K562 (cell line): ENCODE results near the gene NARF. TPM values are rescaled to one million over a fixed set of nuclear protein-coding genes. Genes with fewer than 3 reads are reported as not detected.

Experiments
- CEBPG ChIP-seq, 3 experiments: fragments of 200-800 bp in 1 of 3; sonication (Bioruptor generic) in 1 of 3; sonication (generic) in 1 of 3; formaldehyde crosslinking in 1 of 3; IDR thresholded peaks in 2 of 3; conservative IDR thresholded peaks in 1 of 3; 2 replicates each; pipeline versions ENCODE4 v1.6.1 to v1.8.0; 2016 to 2022; ENCODE audit warnings: missing compliant biosample characterization in 2 of 3, missing genetic modification characterization in 2 of 3, mild to moderate bottlenecking in 1 of 3, missing genetic modification reagents in 1 of 3
- COPS2 ChIP-seq: fragments of 450-650 bp; conservative IDR thresholded peaks from 2 replicates; pipeline ENCODE4 v1.6.1; 2016; ENCODE audit warnings: mild to moderate bottlenecking, moderate library complexity
- FOXJ3 ChIP-seq: sonication (generic); formaldehyde crosslinking; IDR thresholded peaks from 2 replicates; pipeline ENCODE4 v1.4.0; 2020; ENCODE audit warnings: mild to moderate bottlenecking, missing genetic modification reagents
- HDAC2 ChIP-seq: fragments of 450-650 bp; IDR thresholded peaks from 2 replicates; pipeline ENCODE4 v1.6.1; 2016; ENCODE audit warnings: mild to moderate bottlenecking
- HIVEP1 ChIP-seq: fragments of 250-450 bp; sonication (Bioruptor Pico); IDR thresholded peaks from 2 replicates; pipeline ENCODE4 v1.4.0; 2020; ENCODE audit warnings: mild to moderate bottlenecking
- ILK ChIP-seq: fragments of 450-650 bp; IDR thresholded peaks from 2 replicates; pipeline ENCODE4 v1.6.1; 2016; ENCODE audit warnings: missing genetic modification characterization, low read depth, mild to moderate bottlenecking, missing compliant biosample characterization, moderate library complexity, borderline replicate concordance
- MAX ChIP-seq: sonication (generic); formaldehyde crosslinking; IDR thresholded peaks from 2 replicates; pipeline ENCODE4 v1.9.0; 2022; ENCODE audit warnings: mild to moderate bottlenecking, missing genetic modification reagents
- NRF1 ChIP-seq, 2 experiments: fragments of 450-650 bp; IDR thresholded peaks in 1 of 2; conservative IDR thresholded peaks in 1 of 2; 2 replicates each; pipeline ENCODE4 v1.6.1; 2014; ENCODE audit warnings: mild to moderate bottlenecking in 2 of 2
- RBM39 ChIP-seq: fragments of 200-400 bp; formaldehyde crosslinking; optimal IDR thresholded peaks from 2 replicates; pipeline ENCODE3; 2018; ENCODE audit warnings: low read depth, low read length
- RCOR1 ChIP-seq, 2 experiments: IDR thresholded peaks; 2 replicates each; pipeline ENCODE4 v1.6.1; 2012; ENCODE audit warnings: low read depth in 2 of 2, low read length in 2 of 2, borderline replicate concordance in 1 of 2, improper control_type of control experiment in 1 of 2
- SIX5 ChIP-seq, 2 experiments: IDR thresholded peaks; 2 replicates each; pipeline ENCODE4 v1.6.1; 2011; ENCODE audit warnings: low read length in 2 of 2, borderline replicate concordance in 1 of 2, low read depth in 1 of 2, mild to moderate bottlenecking in 1 of 2, moderate library complexity in 1 of 2; ENCODE audit not compliant: insufficient read depth in 1 of 2
- SPI1 ChIP-seq: IDR thresholded peaks from 2 replicates; pipeline ENCODE4 v1.6.1; 2011; ENCODE audit warnings: low read depth, low read length, control low read depth, borderline replicate concordance
- SRSF1 ChIP-seq: fragments of 200-400 bp; formaldehyde crosslinking; IDR thresholded peaks from 2 replicates; pipeline ENCODE4 v1.6.1; 2017; ENCODE audit warnings: mild to moderate bottlenecking, low read depth, low read length, moderate library complexity
- TFAM ChIP-seq: fragments of 250-450 bp; sonication (Bioruptor Pico); conservative IDR thresholded peaks from 2 replicates; pipeline ENCODE4 v1.5.0; 2021; ENCODE audit warnings: mild to moderate bottlenecking, moderate library complexity
- ZNF239 ChIP-seq: fragments of 250-450 bp; sonication (Bioruptor Pico); IDR thresholded peaks from 2 replicates; pipeline ENCODE4 v1.4.0; 2020; ENCODE audit warnings: mild to moderate bottlenecking
- ZNF75A ChIP-seq: fragments of 450-650 bp; formaldehyde crosslinking; IDR thresholded peaks from 2 replicates; pipeline ENCODE4 v1.4.0; 2020; ENCODE audit warnings: mild to moderate bottlenecking
- polyA plus RNA-seq, 8 experiments: library from polyadenylated mRNA; depleted of rRNA in 4 of 8; stranded (reverse) in 5 of 8; unstranded in 3 of 8; fragments of >200 nt; fragmentation: Nextera tagmentation in 2 of 8; fragmentation: Illumina TruSeq in 1 of 8; extraction: Ambion mirVana in 2 of 8; extraction: Trizol in 1 of 8; gene quantifications; 2 replicates each; pipeline versions ENCODE4 v1.2.1 to v1.2.3, GENCODE V29; 2011 to 2014; ENCODE audit warnings: inconsistent platforms in 1 of 8, missing spikeins in 1 of 8
- total RNA-seq, 7 experiments: library from RNA; depleted of rRNA in 6 of 7; stranded (reverse); fragments of >200 nt in 6 of 7; fragmentation: Illumina TruSeq in 2 of 7; extraction: Trizol in 2 of 7; gene quantifications; 2 replicates each; pipeline versions ENCODE4 v1.2.1 to v1.2.3, GENCODE V29; 2011 to 2021; ENCODE audit warnings: low replicate concordance in 1 of 7
- TF ChIP-seq, protein P1 (sequence below): sonication (generic); formaldehyde crosslinking; IDR thresholded peaks from 2 replicates; pipeline ENCODE4 v1.8.0; 2023; ENCODE audit warnings: missing genetic modification reagents, mild to moderate bottlenecking, borderline replicate concordance
- TF ChIP-seq, protein P2 (sequence below): IDR thresholded peaks from 3 replicates; pipeline ENCODE4 v1.6.1; 2011; ENCODE audit warnings: borderline replicate concordance, mild to moderate bottlenecking; ENCODE audit not compliant: insufficient read length, insufficient read depth

Gene NARF
- total and polyA plus RNA-seq, 9 of the 15 experiments (the other 6 are each of a cell fraction or from before 2014, with no cell fraction given): 60.4 to 423 (median 132) TPM

- TF ChIP-seq RCOR1 (IDR thresholded peaks at IDR 0.05; ENCODE audit: borderline replicate concordance in 1 of 2, low read depth in 2 of 2, low read length in 2 of 2): peak in 1 of 2 experiments; percentile 32; a peak in 1 of 4 replicates
- no peak for TF ChIP-seq FOXJ3 (CRISPR knock-in tag)
- TF ChIP-seq NRF1 (conservative IDR thresholded peaks at IDR 0.05 in 1 of 2, IDR thresholded peaks at IDR 0.05 in 1 of 2): peak; percentile 98
- TF ChIP-seq RBM39: no peak
- TF ChIP-seq, protein P1, sequence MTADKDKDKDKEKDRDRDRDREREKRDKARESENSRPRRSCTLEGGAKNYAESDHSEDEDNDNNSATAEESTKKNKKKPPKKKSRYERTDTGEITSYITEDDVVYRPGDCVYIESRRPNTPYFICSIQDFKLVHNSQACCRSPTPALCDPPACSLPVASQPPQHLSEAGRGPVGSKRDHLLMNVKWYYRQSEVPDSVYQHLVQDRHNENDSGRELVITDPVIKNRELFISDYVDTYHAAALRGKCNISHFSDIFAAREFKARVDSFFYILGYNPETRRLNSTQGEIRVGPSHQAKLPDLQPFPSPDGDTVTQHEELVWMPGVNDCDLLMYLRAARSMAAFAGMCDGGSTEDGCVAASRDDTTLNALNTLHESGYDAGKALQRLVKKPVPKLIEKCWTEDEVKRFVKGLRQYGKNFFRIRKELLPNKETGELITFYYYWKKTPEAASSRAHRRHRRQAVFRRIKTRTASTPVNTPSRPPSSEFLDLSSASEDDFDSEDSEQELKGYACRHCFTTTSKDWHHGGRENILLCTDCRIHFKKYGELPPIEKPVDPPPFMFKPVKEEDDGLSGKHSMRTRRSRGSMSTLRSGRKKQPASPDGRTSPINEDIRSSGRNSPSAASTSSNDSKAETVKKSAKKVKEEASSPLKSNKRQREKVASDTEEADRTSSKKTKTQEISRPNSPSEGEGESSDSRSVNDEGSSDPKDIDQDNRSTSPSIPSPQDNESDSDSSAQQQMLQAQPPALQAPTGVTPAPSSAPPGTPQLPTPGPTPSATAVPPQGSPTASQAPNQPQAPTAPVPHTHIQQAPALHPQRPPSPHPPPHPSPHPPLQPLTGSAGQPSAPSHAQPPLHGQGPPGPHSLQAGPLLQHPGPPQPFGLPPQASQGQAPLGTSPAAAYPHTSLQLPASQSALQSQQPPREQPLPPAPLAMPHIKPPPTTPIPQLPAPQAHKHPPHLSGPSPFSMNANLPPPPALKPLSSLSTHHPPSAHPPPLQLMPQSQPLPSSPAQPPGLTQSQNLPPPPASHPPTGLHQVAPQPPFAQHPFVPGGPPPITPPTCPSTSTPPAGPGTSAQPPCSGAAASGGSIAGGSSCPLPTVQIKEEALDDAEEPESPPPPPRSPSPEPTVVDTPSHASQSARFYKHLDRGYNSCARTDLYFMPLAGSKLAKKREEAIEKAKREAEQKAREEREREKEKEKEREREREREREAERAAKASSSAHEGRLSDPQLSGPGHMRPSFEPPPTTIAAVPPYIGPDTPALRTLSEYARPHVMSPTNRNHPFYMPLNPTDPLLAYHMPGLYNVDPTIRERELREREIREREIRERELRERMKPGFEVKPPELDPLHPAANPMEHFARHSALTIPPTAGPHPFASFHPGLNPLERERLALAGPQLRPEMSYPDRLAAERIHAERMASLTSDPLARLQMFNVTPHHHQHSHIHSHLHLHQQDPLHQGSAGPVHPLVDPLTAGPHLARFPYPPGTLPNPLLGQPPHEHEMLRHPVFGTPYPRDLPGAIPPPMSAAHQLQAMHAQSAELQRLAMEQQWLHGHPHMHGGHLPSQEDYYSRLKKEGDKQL (CRISPR knock-in tag): 0 out of 2 replicates have a peak, but pooled peaks have one; percentile 76
- no peak for TF ChIP-seq SRSF1
- no peak for TF ChIP-seq ZNF75A
- TF ChIP-seq SPI1: no peak
- TF ChIP-seq SIX5 (IDR thresholded peaks at IDR 0.05; ENCODE audit: borderline replicate concordance in 1 of 2, insufficient read depth in 1 of 2, low read depth in 1 of 2, low read length in 2 of 2): no peak
- 0 out of 2 replicates have a peak, but pooled peaks have one; percentile 51 for TF ChIP-seq HIVEP1 (CRISPR knock-in tag)
- TF ChIP-seq COPS2: no peak
- peak; percentile 86 for TF ChIP-seq MAX
- no peak for TF ChIP-seq ILK (tag)
- TF ChIP-seq ZNF239: no peak
- TF ChIP-seq HDAC2: no peak
- TF ChIP-seq, protein P2, sequence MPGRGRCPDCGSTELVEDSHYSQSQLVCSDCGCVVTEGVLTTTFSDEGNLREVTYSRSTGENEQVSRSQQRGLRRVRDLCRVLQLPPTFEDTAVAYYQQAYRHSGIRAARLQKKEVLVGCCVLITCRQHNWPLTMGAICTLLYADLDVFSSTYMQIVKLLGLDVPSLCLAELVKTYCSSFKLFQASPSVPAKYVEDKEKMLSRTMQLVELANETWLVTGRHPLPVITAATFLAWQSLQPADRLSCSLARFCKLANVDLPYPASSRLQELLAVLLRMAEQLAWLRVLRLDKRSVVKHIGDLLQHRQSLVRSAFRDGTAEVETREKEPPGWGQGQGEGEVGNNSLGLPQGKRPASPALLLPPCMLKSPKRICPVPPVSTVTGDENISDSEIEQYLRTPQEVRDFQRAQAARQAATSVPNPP: no peak
- no peak for TF ChIP-seq CEBPG (CRISPR knock-in tag; IDR thresholded peaks at IDR 0.05)
- TF ChIP-seq CEBPG (tag; conservative IDR thresholded peaks at IDR 0.05 in 1 of 2, IDR thresholded peaks at IDR 0.05 in 1 of 2): no peak
- TF ChIP-seq TFAM (CRISPR knock-in tag): no peak
These were observed at the start of gene NARF (continued) for GRCh38 chr17:82458179-82458884.
